Esophagus (tissue), 2 donors: Measurements from ENCODE around the gene SLC6A8. TPM values are rescaled to one million over a fixed set of nuclear protein-coding genes. Genes with fewer than 3 reads are reported as not detected.

Experiments used
- H3K27ac ChIP-seq, 2 donors: one replicate each; pipeline ENCODE4 v1.5.1; 2013; ENCODE audit warnings: low read depth in 2 of 2, mild to moderate bottlenecking in 2 of 2, inconsistent platforms in 1 of 2, low read length in 1 of 2, moderate library complexity in 1 of 2
- H3K27me3 ChIP-seq, 2 donors: one replicate each; pipeline ENCODE4 v1.6.1; 2013; ENCODE audit warnings: low read length in 2 of 2, control low read depth in 1 of 2, mild to moderate bottlenecking in 1 of 2; ENCODE audit not compliant: insufficient read depth in 2 of 2, control insufficient read depth in 1 of 2
- H3K36me3 ChIP-seq, 2 donors: one replicate each; pipeline ENCODE4 v1.6.1; 2013; ENCODE audit warnings: low read length in 1 of 2; ENCODE audit not compliant: control insufficient read depth in 2 of 2, insufficient read depth in 2 of 2
- H3K4me1 ChIP-seq, 2 donors: one replicate each; pipeline ENCODE4 v1.6.1; 2013; ENCODE audit warnings: low read length in 1 of 2; ENCODE audit not compliant: control insufficient read depth in 2 of 2, insufficient read depth in 2 of 2
- H3K4me3 ChIP-seq, 2 donors: one replicate each; pipeline ENCODE4 v1.5.1; 2013; ENCODE audit warnings: low read length in 2 of 2, mild to moderate bottlenecking in 2 of 2, low read depth in 1 of 2, moderate library complexity in 1 of 2
- H3K9me3 ChIP-seq, 2 donors: one replicate each; pipeline ENCODE4 v1.6.1; 2013; ENCODE audit warnings: mild to moderate bottlenecking in 2 of 2, low read depth in 1 of 2, low read length in 1 of 2, moderate library complexity in 1 of 2; ENCODE audit not compliant: control insufficient read depth in 2 of 2, insufficient read depth in 1 of 2
- WGBS, 2 donors: extraction: QIAGEN DNeasy Blood & Tissue Kit; methylation state at CpG; one replicate each; pipeline ENCODE4 v1.1.7; 2013; 5-methylcytosine and 5-hydroxymethylcytosine counted together
- polyA plus RNA-seq, 2 donors: library from polyadenylated mRNA; stranded (reverse); fragments of 200-250 nt; gene quantifications; one replicate each; pipeline ENCODE4 v1.2.3, GENCODE V29; 2013
- donor health status: healthy with polysubstance abuse.
- donor health status: Bipolar disorder and iron deficiency.

SLC6A8 gene
- polyA plus RNA-seq, 2 donors, result 33.0 to 41.4 TPM

GRCh38 chrX:153642655-153643430 is 44.9 kb upstream of the SLC6A8 start:
- Histone ChIP-seq H3K4me3 (no peak overlapping the region), H3K4me1 (peaks cover 0 to 2% of the 10 kb centered on the region in 2 donors)

GRCh38 chrX:153643431-153644351 is 44.0 kb upstream of the SLC6A8 start:
- H3K9me3 ChIP-seq, result no peaks in the 10 kb centered on the region
- peaks cover 0 to 19% of the 10 kb centered on the region in 2 donors for H3K27me3 ChIP-seq
- no peak overlapping the region for H3K27ac ChIP-seq
- H3K36me3 ChIP-seq, result no peaks in the 10 kb centered on the region
- 1 to 28% methylated on average over 50 to 84 of the region's 84 CpGs for WGBS, 2 donors
- H3K4me1 ChIP-seq, result peaks cover 0 to 2% of the 10 kb centered on the region in 2 donors
- no peak overlapping the region for H3K4me3 ChIP-seq

More at GRCh38 chrX:153642655-153643430, 44.9 kb upstream of the SLC6A8 start:
- 2 to 29% methylated on average over 42 to 48 of the region's 48 CpGs for WGBS, 2 donors
- Histone ChIP-seq H3K27ac (no peak overlapping the region), H3K36me3 (no peaks in the 10 kb centered on the region), H3K27me3 (peaks cover 0 to 19% of the 10 kb centered on the region in 2 donors), H3K9me3 (no peaks in the 10 kb centered on the region)

- Histone ChIP-seq H3K36me3 (no peaks in the 10 kb centered on the region), H3K27ac (no peak overlapping the region), H3K9me3 (no peaks in the 10 kb centered on the region), H3K4me3 (no peak overlapping the region), H3K4me1 (peaks cover 0 to 2% of the 10 kb centered on the region in 2 donors), H3K27me3 (peaks cover 0 to 19% of the 10 kb centered on the region in 2 donors)
- 10 to 33% methylated on average over 31 to 46 of the region's 46 CpGs for WGBS, 2 donors
Measured at GRCh38 chrX:153644356-153645125, 43.2 kb upstream of the SLC6A8 start.

GRCh38 chrX:153645151-153645550 is 42.6 kb upstream of the SLC6A8 start:
- Histone ChIP-seq H3K4me1 (peaks cover 2% of the 10 kb centered on the region in 2 donors), H3K9me3 (no peaks in the 10 kb centered on the region), H3K27ac (no peak overlapping the region), H3K27me3 (peaks cover 0 to 19% of the 10 kb centered on the region in 2 donors), H3K36me3 (no peaks in the 10 kb centered on the region), H3K4me3 (no peak overlapping the region)
- WGBS, 2 donors, result 67 to 70% methylated on average over 6 of the region's 6 CpGs

GRCh38 chrX:153645921-153646488 is 41.7 kb upstream of the SLC6A8 start:
- WGBS, 2 donors, result 51 to 52% methylated on average over 10 of the region's 10 CpGs
- H3K4me1 ChIP-seq, result peaks cover 2 to 3% of the 10 kb centered on the region in 2 donors
- no peaks in the 10 kb centered on the region for H3K9me3 ChIP-seq
- H3K27ac ChIP-seq, result no peak overlapping the region
- no peak overlapping the region for H3K4me3 ChIP-seq
- peaks cover 0 to 19% of the 10 kb centered on the region in 2 donors for H3K27me3 ChIP-seq
- H3K36me3 ChIP-seq, result no peaks in the 10 kb centered on the region

GRCh38 chrX:153646620-153647373 is 40.9 kb upstream of the SLC6A8 start, which contains the start of gene DUSP9:
TSS of gene DUSP9 (plus strand) at chrX:153647203. CDS start at chrX:153647954, 751 bp downstream.
- 4 to 22% methylated on average over 45 to 53 of the region's 53 CpGs for WGBS, 2 donors
- peaks cover 2 to 3% of the 10 kb centered on the region in 2 donors for H3K4me1 ChIP-seq
- no peak within 1 kb of the TSS for H3K4me3 ChIP-seq
- no peaks in the 10 kb centered on the region for H3K36me3 ChIP-seq
- H3K27ac ChIP-seq, result no peak within 1 kb of the TSS
- H3K27me3 ChIP-seq, result peaks cover 0 to 19% of the 10 kb centered on the region in 2 donors
- no peaks in the 10 kb centered on the region for H3K9me3 ChIP-seq

- Histone ChIP-seq H3K4me3 (no peak overlapping the region), H3K27me3 (peaks cover 0 to 19% of the 10 kb centered on the region in 2 donors), H3K9me3 (no peaks in the 10 kb centered on the region), H3K4me1 (peaks cover 2 to 3% of the 10 kb centered on the region in 2 donors), H3K27ac (no peak overlapping the region), H3K36me3 (no peaks in the 10 kb centered on the region)
- 19 to 38% methylated on average over 72 to 85 of the region's 85 CpGs for WGBS, 2 donors
Measured at GRCh38 chrX:153647461-153648357, 40.0 kb upstream of the SLC6A8 start.
